H9 (cell line): Measurements from ENCODE around the gene SLC4A5. TPM values are rescaled to one million over a fixed set of nuclear protein-coding genes. Genes with fewer than 3 reads are reported as not detected.

Source experiments
- DNase-seq: peaks from one replicate; pipeline ENCODE4 v3.0.0-alpha.2; 2017
- H2AFZ ChIP-seq: one replicate; pipeline ENCODE4 v1.6.1; 2013; ENCODE audit warnings: mild to moderate bottlenecking, low read length, control low read depth, moderate library complexity
- H2AK5ac ChIP-seq: 2 replicates; pipeline ENCODE4 v1.6.1; 2013; ENCODE audit warnings: low read length, control low read depth, mixed read lengths; ENCODE audit not compliant: insufficient read length
- H2BK120ac ChIP-seq: one replicate; pipeline ENCODE4 v1.6.1; 2013; ENCODE audit warnings: low read depth, mild to moderate bottlenecking, low read length, control low read depth, inconsistent platforms; ENCODE audit not compliant: poor library complexity, severe bottlenecking
- H2BK12ac ChIP-seq: 2 replicates; pipeline ENCODE4 v1.6.1; 2013; ENCODE audit warnings: low read length, control low read depth, mixed read lengths, low read depth; ENCODE audit not compliant: insufficient read length
- H2BK15ac ChIP-seq: 2 replicates; pipeline ENCODE4 v1.6.1; 2013; ENCODE audit warnings: low read depth, low read length, control low read depth
- H2BK20ac ChIP-seq: one replicate; pipeline ENCODE4 v1.6.1; 2013; ENCODE audit warnings: low read depth, mild to moderate bottlenecking, low read length, control low read depth, inconsistent platforms; ENCODE audit not compliant: poor library complexity, severe bottlenecking
- H2BK5ac ChIP-seq: 2 replicates; pipeline ENCODE4 v1.6.1; 2013; ENCODE audit warnings: low read length, control low read depth, mixed read lengths; ENCODE audit not compliant: insufficient read length
- H3K14ac ChIP-seq: 2 replicates; pipeline ENCODE4 v1.6.1; 2013; ENCODE audit warnings: low read length, control low read depth; ENCODE audit not compliant: insufficient read depth
- H3K18ac ChIP-seq: 2 replicates; pipeline ENCODE4 v1.6.1; 2013; ENCODE audit warnings: low read depth, mild to moderate bottlenecking, mixed read lengths, low read length, control low read depth; ENCODE audit not compliant: insufficient read length
- H3K23ac ChIP-seq: 2 replicates; pipeline ENCODE4 v1.6.1; 2013; ENCODE audit warnings: low read length, control low read depth, mixed read lengths, low read depth; ENCODE audit not compliant: insufficient read length
- H3K23me2 ChIP-seq: 2 replicates; pipeline ENCODE4 v1.6.1; 2013; ENCODE audit warnings: low read depth, mild to moderate bottlenecking, mixed read lengths, low read length, control low read depth; ENCODE audit not compliant: insufficient read length, poor library complexity, severe bottlenecking
- H3K27ac ChIP-seq: 2 replicates; pipeline ENCODE4 v1.5.1; 2013; ENCODE audit warnings: low read length, control low read depth, mixed read lengths, low read depth; ENCODE audit not compliant: insufficient read length
- H3K27me3 ChIP-seq: 2 replicates; pipeline ENCODE4 v1.6.1; 2013; ENCODE audit warnings: low read length, control low read depth, inconsistent platforms; ENCODE audit not compliant: insufficient read depth
- H3K4ac ChIP-seq: 2 replicates; pipeline ENCODE4 v1.6.1; 2013; ENCODE audit warnings: low read depth, mild to moderate bottlenecking, control low read depth, inconsistent platforms, low read length, moderate library complexity
- H3K4me1 ChIP-seq: 2 replicates; pipeline ENCODE4 v1.6.1; 2013; ENCODE audit warnings: low read length, control low read depth, inconsistent platforms; ENCODE audit not compliant: insufficient read depth
- H3K4me2 ChIP-seq: 2 replicates; pipeline ENCODE4 v1.6.1; 2013; ENCODE audit warnings: low read length, control low read depth, mixed read lengths; ENCODE audit not compliant: insufficient read length, insufficient read depth
- H3K56ac ChIP-seq: 2 replicates; pipeline ENCODE4 v1.6.1; 2013; ENCODE audit warnings: low read depth, mild to moderate bottlenecking, mixed read lengths, low read length, control low read depth; ENCODE audit not compliant: insufficient read length
- H3K79me1 ChIP-seq: 2 replicates; pipeline ENCODE4 v1.6.1; 2013; ENCODE audit warnings: low read depth, mild to moderate bottlenecking, moderate library complexity, low read length, control low read depth, inconsistent platforms; ENCODE audit not compliant: insufficient read depth, poor library complexity, severe bottlenecking
- H3K79me2 ChIP-seq: 2 replicates; pipeline ENCODE4 v1.6.1; 2013; ENCODE audit warnings: low read length, control low read depth, inconsistent platforms; ENCODE audit not compliant: insufficient read depth
- H3K9ac ChIP-seq: 2 replicates; pipeline ENCODE4 v1.6.1; 2013; ENCODE audit warnings: low read length, control low read depth, mixed read lengths; ENCODE audit not compliant: insufficient read length; ENCODE audit errors: extremely low read depth
- H3K9me3 ChIP-seq: one replicate; pipeline ENCODE4 v1.6.1; 2013; ENCODE audit warnings: low read depth, low read length, inconsistent platforms; ENCODE audit not compliant: control insufficient read depth
- H3T11ph ChIP-seq: one replicate; pipeline ENCODE4 v1.6.1; 2013; ENCODE audit warnings: mild to moderate bottlenecking, low read length, control low read depth, inconsistent platforms
- H4K20me1 ChIP-seq: one replicate; pipeline ENCODE4 v1.6.1; 2013; ENCODE audit not compliant: control insufficient read depth, insufficient read length, insufficient read depth
- H4K5ac ChIP-seq: 2 replicates; pipeline ENCODE4 v1.6.1; 2013; ENCODE audit warnings: low read depth, mild to moderate bottlenecking, mixed read lengths, low read length, control low read depth; ENCODE audit not compliant: insufficient read length
- H4K8ac ChIP-seq: replicated peaks from 2 replicates; pipeline ENCODE4 v1.6.1; 2013; ENCODE audit warnings: low read length, control low read depth, mixed read lengths, low read depth; ENCODE audit not compliant: insufficient read length
- H4K91ac ChIP-seq: 2 replicates; pipeline ENCODE4 v1.6.1; 2013; ENCODE audit warnings: low read depth, mild to moderate bottlenecking, moderate library complexity, mixed read lengths, low read length, control low read depth; ENCODE audit not compliant: insufficient read length
- H3K27ac Mint-ChIP-seq, 3 experiments: 2 replicates in 2 of 3; 3 replicates in 1 of 3; pipeline ENCODE4 v1.8.0; 2020 to 2021; ENCODE audit warnings: mixed read lengths in 3 of 3, mild to moderate bottlenecking in 1 of 3, moderate library complexity in 1 of 3
- H3K27me3 Mint-ChIP-seq: 2 replicates; pipeline ENCODE4 v1.8.0; 2021; ENCODE audit warnings: low read depth, mild to moderate bottlenecking, moderate library complexity, mixed read lengths
- H3K36me3 Mint-ChIP-seq, 3 experiments: 2 replicates in 2 of 3; 3 replicates in 1 of 3; pipeline ENCODE4 v1.8.0; 2020 to 2021; ENCODE audit warnings: low read depth in 3 of 3, mixed read lengths in 3 of 3; ENCODE audit not compliant: insufficient read depth in 1 of 3
- H3K4me1 Mint-ChIP-seq, 2 experiments: 2 replicates each; pipeline ENCODE4 v1.8.0; 2020; ENCODE audit warnings: mixed read lengths in 2 of 2
- H3K4me3 Mint-ChIP-seq, 2 experiments: 2 replicates in 1 of 2; 3 replicates in 1 of 2; pipeline ENCODE4 v1.8.0; 2020 to 2021; ENCODE audit warnings: mild to moderate bottlenecking in 2 of 2, mixed read lengths in 2 of 2, moderate library complexity in 1 of 2
- H3K9me3 Mint-ChIP-seq, 2 experiments: 2 replicates in 1 of 2; 3 replicates in 1 of 2; pipeline ENCODE4 v1.8.0; 2020; ENCODE audit warnings: mild to moderate bottlenecking in 2 of 2, mixed read lengths in 2 of 2, moderate library complexity in 1 of 2
- WGBS: extraction: QIAGEN DNeasy Blood & Tissue Kit; methylation state at CpG from one replicate; pipeline ENCODE4 v1.1.7; 2013; ENCODE audit warnings: missing lambda C conversion rate, low lambda C conversion rate, mixed read lengths; ENCODE audit not compliant: insufficient read length; ENCODE audit errors: extremely low coverage; 5-methylcytosine and 5-hydroxymethylcytosine counted together
- total RNA-seq: library from RNA; stranded (reverse); gene quantifications from 2 replicates; pipeline ENCODE4 v1.2.1, GENCODE V29; 2021
- TF ChIP-seq, protein P1 (sequence below): fragments of 200-600 bp; sonication (generic); conservative IDR thresholded peaks from 3 replicates; pipeline ENCODE4 v1.8.0; 2021; ENCODE audit warnings: antibody characterized with exemption, mild to moderate bottlenecking

SLC4A5 gene
- total RNA-seq, 1 experiment from 2014 or later: 0.50 TPM

DNA sequence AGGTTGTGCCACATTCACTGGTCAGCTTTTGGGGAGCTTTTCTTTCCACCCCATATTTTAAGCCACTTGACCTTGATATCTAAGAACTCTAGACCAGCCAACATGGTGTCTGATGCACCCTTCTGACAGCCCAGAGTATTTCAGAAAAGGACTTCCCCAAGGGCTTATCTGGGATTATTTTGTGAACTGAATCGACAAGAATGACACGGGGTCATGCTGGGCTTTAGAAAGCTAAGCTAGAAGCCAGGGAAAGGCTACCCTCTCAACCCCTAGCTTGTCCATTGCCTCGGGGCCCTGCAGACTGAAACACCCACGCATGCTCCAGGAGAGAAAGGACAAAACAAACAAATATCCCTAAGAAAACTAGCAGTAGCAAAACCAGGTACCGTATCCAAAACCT is 16.0 kb downstream of the SLC4A5 start:
- H3K4ac ChIP-seq: no peak overlapping the region
- no peak overlapping the region for H3K27ac Mint-ChIP-seq
- no peaks in the 10 kb centered on the region for H3K79me1 ChIP-seq
- DNase-seq: no peak
- no peaks in the 10 kb centered on the region for H3K27me3 ChIP-seq
- peaks cover 8 to 12% of the 10 kb centered on the region in 2 experiments for H3K4me1 Mint-ChIP-seq
- no peak overlapping the region for H2BK120ac ChIP-seq
- no peak overlapping the region for H3K27ac ChIP-seq
- no peaks in the 10 kb centered on the region for H3K4me1 ChIP-seq
- no peak overlapping the region for H4K91ac ChIP-seq
- H3K36me3 Mint-ChIP-seq: no peaks in the 10 kb centered on the region
- no peak overlapping the region for H2AFZ ChIP-seq
- no peaks in the 10 kb centered on the region for H3K79me2 ChIP-seq
- H2BK5ac ChIP-seq: no peak overlapping the region
- H4K20me1 ChIP-seq: no peaks in the 10 kb centered on the region
- H2BK20ac ChIP-seq: no peak overlapping the region
- no peak overlapping the region for H2BK15ac ChIP-seq
- peaks cover 3% of the 10 kb centered on the region; the same call in 1 of the 2 replicates for H3K27me3 Mint-ChIP-seq
- no peak overlapping the region for H3K9ac ChIP-seq
- H3T11ph ChIP-seq: no peak overlapping the region
- H2BK12ac ChIP-seq: no peak overlapping the region
- TF ChIP-seq, protein P1, sequence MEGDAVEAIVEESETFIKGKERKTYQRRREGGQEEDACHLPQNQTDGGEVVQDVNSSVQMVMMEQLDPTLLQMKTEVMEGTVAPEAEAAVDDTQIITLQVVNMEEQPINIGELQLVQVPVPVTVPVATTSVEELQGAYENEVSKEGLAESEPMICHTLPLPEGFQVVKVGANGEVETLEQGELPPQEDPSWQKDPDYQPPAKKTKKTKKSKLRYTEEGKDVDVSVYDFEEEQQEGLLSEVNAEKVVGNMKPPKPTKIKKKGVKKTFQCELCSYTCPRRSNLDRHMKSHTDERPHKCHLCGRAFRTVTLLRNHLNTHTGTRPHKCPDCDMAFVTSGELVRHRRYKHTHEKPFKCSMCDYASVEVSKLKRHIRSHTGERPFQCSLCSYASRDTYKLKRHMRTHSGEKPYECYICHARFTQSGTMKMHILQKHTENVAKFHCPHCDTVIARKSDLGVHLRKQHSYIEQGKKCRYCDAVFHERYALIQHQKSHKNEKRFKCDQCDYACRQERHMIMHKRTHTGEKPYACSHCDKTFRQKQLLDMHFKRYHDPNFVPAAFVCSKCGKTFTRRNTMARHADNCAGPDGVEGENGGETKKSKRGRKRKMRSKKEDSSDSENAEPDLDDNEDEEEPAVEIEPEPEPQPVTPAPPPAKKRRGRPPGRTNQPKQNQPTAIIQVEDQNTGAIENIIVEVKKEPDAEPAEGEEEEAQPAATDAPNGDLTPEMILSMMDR: no peak
- WGBS: no CpG with 5 or more reads among the region's 5 CpGs
- H3K4me2 ChIP-seq: no peak overlapping the region
- no peaks in the 10 kb centered on the region for H3K23me2 ChIP-seq
- no peak overlapping the region for H4K8ac ChIP-seq
- no peak overlapping the region for H4K5ac ChIP-seq
- H3K4me3 Mint-ChIP-seq: no peak overlapping the region
- H3K18ac ChIP-seq: no peak overlapping the region
- no peak overlapping the region for H3K23ac ChIP-seq
- no peak overlapping the region for H3K14ac ChIP-seq
- H3K9me3 Mint-ChIP-seq: no peaks in the 10 kb centered on the region
- H3K56ac ChIP-seq: no peak overlapping the region
- no peaks in the 10 kb centered on the region for H3K9me3 ChIP-seq
- no peak overlapping the region for H2AK5ac ChIP-seq
